ENCODE measurements around the gene TPD52L1. TPM values are rescaled to one million over a fixed set of nuclear protein-coding genes. Genes with fewer than 3 reads are reported as not detected.

The TPD52L1 gene
- total RNA-seq, 1 donor: 35.5 TPM

GRCh38 chr6:125129354-125129753 is 24.2 kb upstream of the TPD52L1 start:
- H3K4me2 ChIP-seq (ENCODE audit: insufficient read depth, low read length): no peak overlapping the region
- no peak for DNase-seq (ENCODE audit: insufficient read length, low spot score, missing footprints)
- no peaks in the 10 kb centered on the region for H3K9me3 ChIP-seq (ENCODE audit: low read depth, low read length)
- TF ChIP-seq CTCF (IDR thresholded peaks at IDR 0.05; ENCODE audit: extremely low read depth, low read depth, low read length): no peak
- no peaks in the 10 kb centered on the region for H3K36me3 ChIP-seq (ENCODE audit: insufficient read depth, low read length)
- no peaks in the 10 kb centered on the region for H3K27me3 ChIP-seq (ENCODE audit: insufficient read depth, low read length)
- no peak overlapping the region for H3K27ac ChIP-seq (ENCODE audit: low read depth, low read length)
- H2AFZ ChIP-seq (ENCODE audit: low read length): peak overlapping the region; percentile 56
- no peaks in the 10 kb centered on the region for H3K4me1 ChIP-seq (ENCODE audit: insufficient read depth, low read length)
- no peak overlapping the region for H3K4me3 ChIP-seq (ENCODE audit: insufficient read depth, low read length)
- H4K20me1 ChIP-seq (ENCODE audit: insufficient read depth, low read length): no peaks in the 10 kb centered on the region
- no peaks in the 10 kb centered on the region for H3K79me2 ChIP-seq (ENCODE audit: insufficient read depth, low read length)

GRCh38 chr6:125132058-125132457 is 21.5 kb upstream of the TPD52L1 start:
- no peaks in the 10 kb centered on the region for H3K9me3 ChIP-seq (ENCODE audit: low read depth, low read length)
- H3K79me2 ChIP-seq (ENCODE audit: insufficient read depth, low read length): no peaks in the 10 kb centered on the region
- no peak for TF ChIP-seq CTCF (IDR thresholded peaks at IDR 0.05; ENCODE audit: extremely low read depth, low read depth, low read length)
- H3K27ac ChIP-seq (ENCODE audit: low read depth, low read length): no peak overlapping the region
- no peaks in the 10 kb centered on the region for H3K36me3 ChIP-seq (ENCODE audit: insufficient read depth, low read length)
- no peak overlapping the region for H3K4me3 ChIP-seq (ENCODE audit: insufficient read depth, low read length)
- no peak for DNase-seq (ENCODE audit: insufficient read length, low spot score, missing footprints)
- no peaks in the 10 kb centered on the region for H4K20me1 ChIP-seq (ENCODE audit: insufficient read depth, low read length)
- H3K4me2 ChIP-seq (ENCODE audit: insufficient read depth, low read length): no peak overlapping the region
- no peaks in the 10 kb centered on the region for H3K4me1 ChIP-seq (ENCODE audit: insufficient read depth, low read length)
- H2AFZ ChIP-seq (ENCODE audit: low read length): no peak overlapping the region
- H3K27me3 ChIP-seq (ENCODE audit: insufficient read depth, low read length): no peaks in the 10 kb centered on the region

GRCh38 chr6:125136378-125136777 is 17.2 kb upstream of the TPD52L1 start:
- Histone ChIP-seq H3K9me3 (ENCODE audit: low read depth, low read length) (no peaks in the 10 kb centered on the region), H3K4me2 (ENCODE audit: insufficient read depth, low read length) (no peak overlapping the region), H2AFZ (ENCODE audit: low read length) (no peak overlapping the region), H3K4me1 (ENCODE audit: insufficient read depth, low read length) (peaks cover 7% of the 10 kb centered on the region), H3K27ac (ENCODE audit: low read depth, low read length) (no peak overlapping the region), H3K79me2 (ENCODE audit: insufficient read depth, low read length) (no peaks in the 10 kb centered on the region), H3K27me3 (ENCODE audit: insufficient read depth, low read length) (no peaks in the 10 kb centered on the region), H4K20me1 (ENCODE audit: insufficient read depth, low read length) (no peaks in the 10 kb centered on the region), H3K4me3 (ENCODE audit: insufficient read depth, low read length) (no peak overlapping the region), H3K36me3 (ENCODE audit: insufficient read depth, low read length) (no peaks in the 10 kb centered on the region)
- TF ChIP-seq CTCF (IDR thresholded peaks at IDR 0.05; ENCODE audit: extremely low read depth, low read depth, low read length): no peak
- no peak for DNase-seq (ENCODE audit: insufficient read length, low spot score, missing footprints)

- Histone ChIP-seq H4K20me1 (ENCODE audit: insufficient read depth, low read length) (no peaks in the 10 kb centered on the region), H3K4me3 (ENCODE audit: insufficient read depth, low read length) (no peak overlapping the region), H3K4me1 (ENCODE audit: insufficient read depth, low read length) (peaks cover 7% of the 10 kb centered on the region)
Measured at GRCh38 chr6:125138083-125138482, 15.5 kb upstream of the TPD52L1 start.

More at GRCh38 chr6:125138083-125138482, 15.5 kb upstream of the TPD52L1 start:
- no peaks in the 10 kb centered on the region for H3K9me3 ChIP-seq (ENCODE audit: low read depth, low read length)
- H3K27me3 ChIP-seq (ENCODE audit: insufficient read depth, low read length): no peaks in the 10 kb centered on the region
- H3K27ac ChIP-seq (ENCODE audit: low read depth, low read length): no peak overlapping the region
- no peak for DNase-seq (ENCODE audit: insufficient read length, low spot score, missing footprints)
- no peaks in the 10 kb centered on the region for H3K79me2 ChIP-seq (ENCODE audit: insufficient read depth, low read length)
- TF ChIP-seq CTCF (IDR thresholded peaks at IDR 0.05; ENCODE audit: extremely low read depth, low read depth, low read length): no peak
- H2AFZ ChIP-seq (ENCODE audit: low read length): no peak overlapping the region
- H3K4me2 ChIP-seq (ENCODE audit: insufficient read depth, low read length): no peak overlapping the region
- H3K36me3 ChIP-seq (ENCODE audit: insufficient read depth, low read length): no peaks in the 10 kb centered on the region
